Stimulated activated CD4-positive, alpha-beta T cell treated with anti-CD3 and anti-CD28 coated beads, TNF-alpha, amount 100 ng/mL, for 24 hours (primary cell): Measurements from ENCODE around the gene DIPK1A.

Experiments
- DNase-seq, 3 experiments: peaks; one replicate each; pipeline ENCODE4 v3.0.0-alpha.2; 2020; ENCODE audit warnings: low read depth in 3 of 3

The DIPK1A gene

GRCh38 chr1:92803140-92803887 lies 157.9 kb downstream of the DIPK1A start:
- no peak for DNase-seq

GRCh38 chr1:92797961-92798360 lies 163.3 kb downstream of the DIPK1A start:
- DNase-seq = no peak

- DNase-seq = no peak
Measured at GRCh38 chr1:92797297-92797696, 164.0 kb downstream of the DIPK1A start.

GRCh38 chr1:92795166-92795565 lies 166.1 kb downstream of the DIPK1A start:
- DNase-seq = no peak

- DNase-seq = no peak
Measured at GRCh38 chr1:92792340-92792782, 168.9 kb downstream of the DIPK1A start.
